Measurements from ENCODE around the gene TYW5. TPM values are rescaled to one million over a fixed set of nuclear protein-coding genes. Genes with fewer than 3 reads are reported as not detected.

TYW5 gene
- polyA plus RNA-seq, 1 donor from 2014 or later = 3.9 TPM

DNA sequence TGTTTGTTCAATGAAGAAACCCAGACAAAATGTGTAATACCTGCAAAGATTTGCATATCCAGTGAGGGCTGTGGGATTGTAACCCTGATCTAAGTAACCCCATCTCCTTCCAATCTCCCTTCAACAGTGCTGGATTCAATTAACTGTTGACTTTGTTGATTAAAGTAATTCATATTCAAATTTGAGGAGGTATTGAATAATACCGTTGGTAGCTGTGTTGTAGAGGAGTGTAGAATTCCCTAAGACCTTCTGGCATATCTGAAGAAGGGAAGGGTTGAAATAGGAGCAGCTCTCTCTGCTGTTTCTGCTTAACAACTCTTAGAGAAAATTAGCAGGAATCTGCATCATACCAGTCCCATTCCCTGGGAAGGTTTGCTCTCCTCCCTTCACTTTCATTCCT, 28.2 kb upstream of the TYW5 start:
- H3K27ac Mint-ChIP-seq = no peak overlapping the region
- H3K36me3 Mint-ChIP-seq = peaks cover 2% of the 10 kb centered on the region
- H3K4me3 Mint-ChIP-seq = no peak overlapping the region
- no peaks in the 10 kb centered on the region for H3K9me3 Mint-ChIP-seq
- H3K4me1 Mint-ChIP-seq = peaks cover 0 to 3% (median 0%) of the 10 kb centered on the region in 3 donors
- no peaks in the 10 kb centered on the region for H3K27me3 Mint-ChIP-seq

DNA sequence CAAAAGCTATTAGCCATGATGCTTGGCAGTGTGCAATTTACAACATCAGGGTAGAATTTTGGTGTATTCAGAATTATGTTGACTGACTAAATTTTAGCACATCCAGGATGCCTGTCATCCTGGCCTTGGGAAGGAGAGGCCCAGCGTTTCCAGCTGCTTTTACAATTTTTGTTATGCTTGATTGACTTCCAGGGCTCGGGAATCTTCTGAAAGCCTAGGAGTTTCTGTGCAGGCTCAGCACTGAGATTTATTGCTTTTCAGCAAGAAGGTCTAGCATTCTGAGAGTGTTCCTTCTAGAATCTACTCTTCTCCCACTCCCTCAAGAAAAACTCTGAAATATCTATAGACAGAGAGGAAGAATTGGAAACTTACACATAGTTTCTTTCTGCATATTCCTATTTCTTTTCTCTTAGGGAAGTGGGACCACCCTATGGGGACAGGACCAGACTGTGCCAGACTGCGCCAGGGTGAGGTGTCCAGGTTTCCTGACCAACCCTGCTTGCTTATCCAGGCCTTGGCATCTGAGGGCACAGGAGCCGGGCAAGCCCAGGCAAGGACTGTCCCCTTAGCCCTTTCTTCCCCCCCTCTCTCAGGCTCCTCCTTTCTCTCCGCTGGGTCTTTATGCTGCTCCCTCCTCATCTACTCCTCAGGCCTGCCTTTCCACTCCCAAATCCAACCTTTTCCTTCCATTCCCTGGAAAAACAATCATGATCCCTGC, 27.0 kb upstream of the TYW5 start:
- Mint-ChIP-seq H3K27ac (no peak overlapping the region), H3K9me3 (no peaks in the 10 kb centered on the region), H3K27me3 (no peaks in the 10 kb centered on the region), H3K36me3 (peaks cover 2% of the 10 kb centered on the region), H3K4me1 (peaks cover 0 to 3% (median 0%) of the 10 kb centered on the region in 3 donors), H3K4me3 (no peak overlapping the region)

DNA sequence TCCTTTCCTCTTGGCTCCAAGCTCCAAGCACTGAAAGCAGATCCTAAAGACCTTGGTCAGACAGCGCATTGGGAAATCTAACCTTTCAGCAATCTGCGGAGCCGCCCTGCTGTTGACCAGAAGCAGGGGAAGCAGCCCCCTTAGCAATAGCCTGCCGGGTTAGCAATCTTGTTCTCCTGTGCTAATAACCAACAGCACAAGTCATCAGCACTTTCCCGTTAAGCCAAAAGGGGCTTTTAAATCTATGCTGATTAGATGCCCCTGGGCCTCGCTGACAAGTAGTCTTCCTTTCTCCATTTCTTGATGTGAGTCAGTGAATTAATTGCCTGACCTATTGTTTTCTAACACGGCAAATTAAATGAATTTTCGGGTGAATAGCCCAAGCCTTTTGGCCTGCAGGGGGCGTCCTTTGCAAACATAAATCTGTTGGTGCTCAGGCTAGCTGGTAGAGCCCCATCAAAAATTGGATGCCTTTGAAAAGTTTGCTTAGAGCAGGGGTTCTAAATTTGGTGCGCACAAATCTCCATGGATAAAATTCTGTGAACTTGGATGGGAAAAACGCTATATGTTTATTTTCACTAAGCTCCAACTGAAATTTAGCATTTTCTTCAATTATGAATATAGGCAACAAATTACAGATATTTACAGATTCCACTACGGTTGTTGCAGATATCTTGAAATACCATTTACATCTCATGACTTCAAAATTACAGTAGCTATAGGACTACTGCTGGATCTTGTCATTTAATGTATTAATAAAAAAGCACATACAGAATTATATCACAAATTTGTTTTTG, 24.7 kb upstream of the TYW5 start:
- H3K9me3 Mint-ChIP-seq = peaks cover 0 to 6% (median 4%) of the 10 kb centered on the region in 3 donors
- H3K4me3 Mint-ChIP-seq = no peak overlapping the region
- no peak overlapping the region for H3K27ac Mint-ChIP-seq
- peaks cover 0 to 1% (median 1%) of the 10 kb centered on the region in 3 donors for H3K4me1 Mint-ChIP-seq
- H3K27me3 Mint-ChIP-seq = no peaks in the 10 kb centered on the region
- peaks cover 9% of the 10 kb centered on the region for H3K36me3 Mint-ChIP-seq

DNA sequence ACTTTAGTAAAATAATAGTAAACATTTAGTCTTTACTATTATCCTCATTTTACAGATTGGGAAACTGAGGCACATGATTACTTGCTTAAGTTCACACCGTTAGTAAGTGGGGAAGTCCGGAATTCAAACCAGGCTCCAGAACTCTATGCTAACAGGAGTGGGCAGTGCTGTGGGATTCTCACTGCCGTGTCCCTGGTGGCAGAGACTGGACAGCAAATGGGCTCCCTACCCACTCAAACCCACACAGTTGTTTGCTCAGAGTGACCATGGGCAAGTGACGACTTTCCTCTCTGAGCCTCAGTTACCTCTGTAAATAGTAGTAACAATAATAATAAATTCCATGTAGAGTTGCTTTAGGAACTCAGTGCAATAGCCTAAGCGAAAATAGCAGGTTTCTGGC, 24.1 kb upstream of the TYW5 start:
- H3K27ac Mint-ChIP-seq = no peak overlapping the region
- H3K36me3 Mint-ChIP-seq = peaks cover 9% of the 10 kb centered on the region
- no peaks in the 10 kb centered on the region for H3K27me3 Mint-ChIP-seq

DNA sequence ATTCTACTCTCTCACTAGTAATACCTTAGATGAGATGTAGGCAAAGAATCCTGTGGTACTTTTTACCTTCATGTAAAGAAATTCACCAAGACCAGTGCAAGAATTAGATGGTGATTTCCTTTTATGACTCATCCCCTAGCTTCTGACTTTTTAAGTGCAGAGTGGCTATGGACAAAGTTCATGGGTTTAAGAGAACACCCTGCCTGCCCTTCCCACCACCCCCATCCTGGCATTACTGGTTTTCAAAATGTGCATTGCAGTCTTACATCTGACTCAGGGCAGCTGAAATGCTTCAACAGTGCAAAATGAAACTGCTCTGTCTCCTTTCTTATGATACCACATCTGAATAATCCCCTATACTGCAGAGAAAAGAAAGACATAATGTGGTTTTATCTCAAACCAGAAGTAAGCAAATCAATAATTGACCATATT, 22.7 kb upstream of the TYW5 start:
- peaks cover 11% of the 10 kb centered on the region for H3K36me3 Mint-ChIP-seq
- no peak overlapping the region for H3K4me3 Mint-ChIP-seq
- no peaks in the 10 kb centered on the region for H3K27me3 Mint-ChIP-seq
- H3K27ac Mint-ChIP-seq = no peak overlapping the region
- peaks cover 0 to 1% (median 1%) of the 10 kb centered on the region in 3 donors for H3K4me1 Mint-ChIP-seq
- H3K9me3 Mint-ChIP-seq = peaks cover 0 to 6% (median 4%) of the 10 kb centered on the region in 3 donors

More for the DNA sequence above, 24.1 kb upstream of the TYW5 start:
- Mint-ChIP-seq H3K4me3 (no peak overlapping the region), H3K4me1 (peaks cover 0 to 1% (median 1%) of the 10 kb centered on the region in 3 donors), H3K9me3 (peaks cover 0 to 6% (median 4%) of the 10 kb centered on the region in 3 donors)

DNA sequence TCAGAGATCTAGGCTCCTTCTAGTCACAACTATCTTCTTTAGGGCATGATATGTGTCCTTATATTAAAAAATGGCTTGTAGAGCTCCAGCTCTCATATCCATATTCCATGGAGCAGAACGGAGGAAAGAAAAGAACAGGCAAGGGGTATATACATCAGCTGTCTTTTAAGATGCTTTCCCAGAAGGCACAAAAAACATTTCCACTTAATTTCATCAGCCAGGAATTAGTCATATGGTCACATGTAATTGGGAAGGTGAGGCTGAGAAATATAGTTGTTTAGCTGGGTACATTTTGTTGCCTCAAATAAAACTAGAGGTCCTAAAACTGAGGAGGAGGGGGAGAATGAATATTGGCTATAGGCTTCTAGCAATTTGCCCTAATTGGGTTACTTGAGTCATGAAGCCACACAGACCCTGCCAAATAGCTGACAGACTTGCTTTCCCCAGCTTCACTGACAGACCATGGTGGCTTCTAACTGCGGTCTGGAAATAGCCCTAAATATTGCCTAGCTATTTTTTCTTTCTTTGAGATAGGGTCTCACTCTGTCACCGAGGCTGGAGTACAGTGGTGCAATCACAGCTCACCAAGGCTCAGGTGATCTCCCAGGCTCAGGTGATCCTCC, 20.1 kb upstream of the TYW5 start:
- peaks cover 16% of the 10 kb centered on the region for H3K36me3 Mint-ChIP-seq
- peaks cover 0 to 6% (median 4%) of the 10 kb centered on the region in 3 donors for H3K9me3 Mint-ChIP-seq
- H3K4me3 Mint-ChIP-seq = no peak overlapping the region
- H3K4me1 Mint-ChIP-seq = peaks cover 0 to 1% (median 1%) of the 10 kb centered on the region in 3 donors
- no peak overlapping the region for H3K27ac Mint-ChIP-seq
- no peaks in the 10 kb centered on the region for H3K27me3 Mint-ChIP-seq

DNA sequence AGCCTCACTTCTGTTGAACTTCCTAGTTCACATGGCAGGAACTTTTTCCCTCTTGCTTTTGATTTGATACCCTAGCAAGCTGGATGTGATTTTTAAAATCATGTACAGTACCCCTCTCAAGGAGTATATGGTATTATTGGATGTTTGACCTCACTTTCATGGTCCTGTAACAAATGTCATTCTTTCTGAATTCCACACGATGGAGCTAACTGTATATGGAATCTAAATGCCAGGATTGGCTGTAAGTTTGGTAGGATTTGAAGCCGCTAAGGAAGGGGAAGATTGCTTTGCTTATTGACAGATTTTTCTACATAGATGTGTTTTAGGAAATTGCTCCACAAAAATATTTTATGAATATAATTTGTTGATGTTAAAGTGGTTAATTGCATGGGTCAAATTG, 18.4 kb upstream of the TYW5 start:
- Mint-ChIP-seq H3K27ac (no peak overlapping the region), H3K4me3 (no peak overlapping the region), H3K4me1 (peaks cover 0 to 1% (median 0%) of the 10 kb centered on the region in 3 donors), H3K9me3 (peaks cover 0 to 6% (median 4%) of the 10 kb centered on the region in 3 donors), H3K36me3 (peaks cover 18% of the 10 kb centered on the region), H3K27me3 (no peaks in the 10 kb centered on the region)

DNA sequence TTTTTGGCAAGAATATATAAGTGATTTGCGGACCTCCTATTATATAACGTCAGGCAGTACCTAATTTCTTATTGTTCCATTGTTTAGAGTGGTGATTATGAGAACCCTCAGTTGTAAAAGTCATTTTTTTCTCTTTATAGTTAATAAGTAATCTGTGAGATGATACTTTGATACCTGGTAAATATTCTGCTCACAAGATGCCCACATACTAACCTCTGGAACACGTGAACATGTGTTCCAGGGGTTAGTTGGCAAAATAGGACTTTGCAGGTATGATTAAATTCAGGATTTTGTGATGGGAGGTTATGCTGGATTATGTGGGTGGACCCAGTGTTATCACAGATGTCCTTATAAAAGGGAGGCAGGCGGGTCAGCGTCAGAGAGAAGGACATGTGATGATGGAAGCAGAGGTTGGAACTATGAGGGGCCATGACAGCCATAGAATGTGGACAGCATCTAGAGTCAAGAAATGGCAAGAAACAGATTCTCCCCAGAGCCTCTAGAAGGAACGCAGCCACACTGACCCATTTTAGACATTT, 16.9 kb upstream of the TYW5 start:
- Mint-ChIP-seq H3K4me1 (peaks cover 0 to 1% (median 0%) of the 10 kb centered on the region in 3 donors), H3K9me3 (peaks cover 0 to 6% (median 4%) of the 10 kb centered on the region in 3 donors), H3K27ac (no peak overlapping the region), H3K27me3 (no peaks in the 10 kb centered on the region), H3K4me3 (no peak overlapping the region), H3K36me3 (peaks cover 16% of the 10 kb centered on the region)

DNA sequence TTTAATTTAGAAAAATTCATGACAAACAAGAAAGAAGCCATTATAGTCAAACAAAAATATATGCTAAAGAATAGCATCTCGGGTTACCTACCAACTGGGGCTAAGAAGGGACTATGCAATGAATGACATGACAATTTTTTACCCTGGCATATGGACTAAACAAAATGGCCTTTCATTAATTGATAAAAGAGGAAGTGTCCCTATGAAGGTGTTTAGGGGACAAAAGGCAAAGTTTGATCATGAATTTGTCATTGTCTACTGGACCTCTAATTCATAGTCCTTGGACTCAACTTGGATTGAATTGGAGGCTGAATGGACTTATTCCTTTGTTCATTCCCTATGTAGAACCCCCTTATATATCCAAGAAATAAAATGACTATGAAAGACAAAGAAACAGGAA, 12.8 kb upstream of the TYW5 start:
- Mint-ChIP-seq H3K9me3 (no peaks in the 10 kb centered on the region), H3K4me3 (no peak overlapping the region), H3K36me3 (peaks cover 7% of the 10 kb centered on the region), H3K27ac (no peak overlapping the region), H3K4me1 (no peaks in the 10 kb centered on the region), H3K27me3 (no peaks in the 10 kb centered on the region)

DNA sequence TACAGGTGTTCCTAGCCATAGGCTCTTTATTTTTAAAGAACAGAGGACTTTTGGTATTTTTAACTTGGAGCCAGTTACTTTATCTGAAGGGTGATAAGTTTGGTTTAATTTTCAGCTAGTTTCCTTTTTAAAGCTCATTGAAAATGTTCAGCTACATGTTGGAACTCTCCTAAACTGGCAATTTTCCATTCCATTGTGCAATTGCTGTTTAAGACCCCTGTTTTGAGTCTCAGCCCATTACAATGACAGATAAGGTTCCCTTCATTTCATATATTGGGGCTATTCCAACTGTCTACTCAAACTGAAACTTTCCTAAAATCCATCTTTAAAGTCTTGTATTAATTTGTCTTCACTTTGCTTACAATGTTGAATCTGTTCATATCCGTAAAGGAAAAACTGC, 11.7 kb upstream of the TYW5 start:
- H3K4me1 Mint-ChIP-seq = no peaks in the 10 kb centered on the region

DNA sequence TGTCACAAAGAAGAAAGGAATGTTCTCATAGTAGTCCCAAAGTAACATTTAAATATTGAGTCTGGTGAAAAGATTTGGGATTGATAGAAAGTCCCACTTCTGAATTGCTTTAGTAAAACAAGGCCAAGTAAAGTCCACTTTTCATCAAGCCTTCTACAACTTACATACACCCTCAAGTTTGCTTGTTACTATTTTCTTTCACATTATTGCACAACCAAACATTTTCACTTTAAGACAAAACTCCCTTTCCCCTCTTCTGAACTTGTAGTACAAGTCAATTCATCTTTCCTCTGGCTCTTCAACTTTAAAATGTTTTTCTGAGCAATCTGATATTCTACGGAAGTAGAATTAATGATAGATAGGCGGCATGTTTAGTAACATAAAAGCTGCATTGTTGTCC, 11.1 kb upstream of the TYW5 start:
- Mint-ChIP-seq H3K9me3 (no peaks in the 10 kb centered on the region), H3K36me3 (peaks cover 5% of the 10 kb centered on the region), H3K4me3 (no peak overlapping the region), H3K27ac (no peak overlapping the region), H3K27me3 (no peaks in the 10 kb centered on the region), H3K4me1 (no peaks in the 10 kb centered on the region)

More for the DNA sequence above, 11.7 kb upstream of the TYW5 start:
- Mint-ChIP-seq H3K36me3 (peaks cover 7% of the 10 kb centered on the region), H3K27me3 (no peaks in the 10 kb centered on the region), H3K9me3 (no peaks in the 10 kb centered on the region), H3K4me3 (no peak overlapping the region), H3K27ac (no peak overlapping the region)

DNA sequence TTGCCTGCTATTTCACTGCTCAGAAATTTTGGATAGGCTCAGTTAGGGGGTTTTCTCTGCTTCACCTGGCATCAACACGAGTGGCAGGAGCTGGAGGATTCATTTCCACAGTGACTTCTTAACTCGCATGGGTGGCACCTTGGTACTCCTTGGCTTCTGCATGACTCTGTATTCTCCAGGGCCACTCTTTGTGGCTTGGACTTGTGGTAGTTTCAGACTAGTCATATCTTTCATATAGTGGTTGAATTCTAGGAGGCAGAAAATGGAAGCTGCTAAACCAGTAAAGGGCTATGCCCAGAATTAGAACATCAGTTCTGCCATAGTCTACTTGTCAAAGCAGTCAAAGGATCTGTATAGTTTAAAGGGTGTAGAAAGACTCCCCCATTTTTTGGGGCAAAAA, 6.9 kb upstream of the TYW5 start:
- Mint-ChIP-seq H3K4me3 (no peak overlapping the region), H3K27me3 (no peaks in the 10 kb centered on the region), H3K36me3 (no peaks in the 10 kb centered on the region), H3K27ac (peak overlapping the region in 1 of 3 donors; percentile 63), H3K4me1 (peaks cover 0 to 13% (median 4%) of the 10 kb centered on the region in 3 donors), H3K9me3 (no peaks in the 10 kb centered on the region)

DNA sequence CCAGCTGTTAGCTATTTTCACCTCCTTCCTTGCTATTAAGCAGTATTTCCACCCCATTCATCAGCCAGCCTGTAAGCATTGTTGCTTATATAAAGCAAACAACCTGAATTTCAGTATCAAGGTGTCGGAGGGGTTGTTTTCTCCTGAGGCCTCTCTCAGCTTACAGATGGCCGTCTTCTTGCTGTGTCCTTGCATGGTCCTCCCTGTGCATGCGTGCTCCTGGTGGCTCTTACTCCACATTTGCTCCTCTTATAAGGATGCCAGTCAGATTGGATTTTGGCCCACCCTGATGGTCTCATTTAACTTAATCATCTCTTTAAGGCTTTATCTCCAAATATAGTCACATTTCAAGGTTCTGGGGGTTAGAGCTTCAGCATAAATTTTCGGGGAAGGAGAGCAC, 2.7 kb upstream of the TYW5 start:
- no peaks in the 10 kb centered on the region for H3K36me3 Mint-ChIP-seq
- H3K9me3 Mint-ChIP-seq = no peaks in the 10 kb centered on the region
- H3K27ac Mint-ChIP-seq = no peak overlapping the region
- H3K4me1 Mint-ChIP-seq = peaks cover 26 to 29% (median 29%) of the 10 kb centered on the region in 3 donors
- H3K4me3 Mint-ChIP-seq = peak overlapping the region in 2 of 4 donors; percentile 41 to 100
- H3K27me3 Mint-ChIP-seq = no peaks in the 10 kb centered on the region

DNA sequence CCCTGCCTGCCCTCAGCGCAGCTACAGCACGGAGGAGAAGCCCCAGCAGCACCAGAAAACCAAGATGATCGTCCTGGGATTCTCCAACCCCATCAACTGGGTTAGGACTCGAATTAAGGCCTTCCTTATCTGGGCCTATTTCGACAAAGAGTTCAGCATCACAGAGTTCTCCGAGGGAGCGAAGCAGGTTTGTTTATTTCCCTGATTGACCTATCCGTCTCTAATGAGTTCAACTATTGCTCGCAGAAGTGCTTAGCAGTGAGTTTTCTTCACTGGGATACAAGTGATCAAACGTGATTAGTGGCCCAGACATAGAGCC, 730 bp upstream of the TYW5 start:
- Mint-ChIP-seq H3K4me3 (peak overlapping the region; percentile 97 to 100 (median 98)), H3K4me1 (peaks cover 27 to 38% (median 29%) of the 10 kb centered on the region in 3 donors), H3K27me3 (no peaks in the 10 kb centered on the region), H3K27ac (peak overlapping the region; percentile 87 to 93 (median 92)), H3K9me3 (no peaks in the 10 kb centered on the region), H3K36me3 (no peaks in the 10 kb centered on the region)

DNA sequence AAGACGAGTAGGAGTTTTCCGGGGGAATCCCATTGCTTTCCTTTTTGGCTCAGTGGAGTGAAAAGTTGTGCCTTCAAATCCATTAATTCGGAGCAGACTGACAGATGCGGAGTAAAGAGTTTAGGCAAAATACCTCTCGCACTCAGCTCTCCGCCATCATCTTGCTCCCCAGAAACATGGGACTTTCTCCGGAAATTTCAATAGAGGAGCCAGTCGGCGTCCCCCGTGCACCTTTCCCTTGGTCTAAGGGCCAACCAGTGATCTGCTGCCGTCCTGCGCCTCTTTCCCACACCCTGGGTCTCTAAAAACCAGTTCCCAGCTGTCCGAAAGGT, 318 bp downstream of the TYW5 start:
- no peaks in the 10 kb centered on the region for H3K27me3 Mint-ChIP-seq
- H3K4me3 Mint-ChIP-seq = peak overlapping the region; percentile 97 to 100 (median 98)
- H3K36me3 Mint-ChIP-seq = no peaks in the 10 kb centered on the region
- peaks cover 29 to 42% (median 32%) of the 10 kb centered on the region in 3 donors for H3K4me1 Mint-ChIP-seq
- peak overlapping the region; percentile 87 to 93 (median 92) for H3K27ac Mint-ChIP-seq
- no peaks in the 10 kb centered on the region for H3K9me3 Mint-ChIP-seq

Data from IgD-negative memory B cell (primary cell).